ENCODE results near the gene SH3BP5.

SH3BP5 gene

GRCh38 chr3:15276028-15276724 lies 56.2 kb downstream of the SH3BP5 start:
- DNase-seq (ENCODE audit: low read depth): no peak

- DNase-seq (ENCODE audit: low read depth): no peak
Observed at GRCh38 chr3:15273227-15273626, 59.2 kb downstream of the SH3BP5 start.

GRCh38 chr3:15272426-15273196 lies 59.8 kb downstream of the SH3BP5 start:
- DNase-seq (ENCODE audit: low read depth): no peak

GRCh38 chr3:15271785-15272381 lies 60.5 kb downstream of the SH3BP5 start:
- no peak for DNase-seq (ENCODE audit: low read depth)

GRCh38 chr3:15271030-15271429 lies 61.4 kb downstream of the SH3BP5 start:
- DNase-seq (ENCODE audit: low read depth): no peak

GRCh38 chr3:15269091-15269989 lies 63.0 kb downstream of the SH3BP5 start:
- peak; percentile 53 for DNase-seq (ENCODE audit: low read depth)

GRCh38 chr3:15268033-15268631 lies 64.3 kb downstream of the SH3BP5 start:
- peak; percentile 57 for DNase-seq (ENCODE audit: low read depth)

GRCh38 chr3:15267502-15267901 lies 64.9 kb downstream of the SH3BP5 start:
- no peak for DNase-seq (ENCODE audit: low read depth)

- DNase-seq (ENCODE audit: low read depth): no peak
Observed at GRCh38 chr3:15266510-15267376, 65.6 kb downstream of the SH3BP5 start.

- no peak for DNase-seq (ENCODE audit: low read depth)
Observed at GRCh38 chr3:15265655-15266509, 66.5 kb downstream of the SH3BP5 start.

- DNase-seq (ENCODE audit: low read depth): no peak
Observed at GRCh38 chr3:15264486-15264885, 67.9 kb downstream of the SH3BP5 start.

- no peak for DNase-seq (ENCODE audit: low read depth)
Observed at GRCh38 chr3:15263926-15264325, 68.5 kb downstream of the SH3BP5 start.

GRCh38 chr3:15263120-15263519 lies 69.3 kb downstream of the SH3BP5 start:
- DNase-seq (ENCODE audit: low read depth): no peak

GRCh38 chr3:15262021-15262420 lies 70.4 kb downstream of the SH3BP5 start:
- DNase-seq (ENCODE audit: low read depth): no peak

- DNase-seq (ENCODE audit: low read depth): no peak
Observed at GRCh38 chr3:15261274-15261673, 71.1 kb downstream of the SH3BP5 start.

- DNase-seq (ENCODE audit: low read depth): no peak
Observed at GRCh38 chr3:15260531-15260930, 71.9 kb downstream of the SH3BP5 start.

GRCh38 chr3:15258720-15259119 lies 73.7 kb downstream of the SH3BP5 start:
- no peak for DNase-seq (ENCODE audit: low read depth)

GRCh38 chr3:15256861-15257341 lies 75.5 kb downstream of the SH3BP5 start:
- DNase-seq (ENCODE audit: low read depth): no peak

- no peak for DNase-seq (ENCODE audit: low read depth)
Observed at GRCh38 chr3:15255215-15255614, 77.2 kb downstream of the SH3BP5 start.
